K562 (cell line): ENCODE results near the gene PODN. TPM values are rescaled to one million over a fixed set of nuclear protein-coding genes. Genes with fewer than 3 reads are reported as not detected.

Source experiments
- ATAC-seq: fragments of 200-7000 bp; cut with Tn5 transposase; 3 replicates; pipeline ENCODE4 v1.9.1; 2020; ENCODE audit warnings: moderate library complexity
- BruUV-seq: library from RNA; stranded (reverse); fragments of 400-500 nt; replicated peaks from 2 replicates; lab custom pipeline; 2021; lab: Mats Ljungman, UMichigan
- CTCF ChIA-PET: fragments of 300-600 bp; formaldehyde crosslinking; extraction: SDS; loops from one replicate; lab custom pipeline; 2021; ENCODE audit warnings: low intra/inter-chr PET ratio; lab: Yijun Ruan, JAX
- POLR2A ChIA-PET: fragments of 300-600, 350-650 bp; sonication (Branson Sonifier 250); formaldehyde crosslinking; extraction: SDS; loops from one replicate; lab custom pipeline; 2021; ENCODE audit warnings: antibody characterized with exemption, inconsistent platforms; lab: Yijun Ruan, JAX
- DNase-seq, 4 experiments: peaks; one replicate each; pipeline versions ENCODE4 v3.0.0 to v3.0.0-alpha.2; 2011 to 2018; ENCODE audit warnings: low spot score in 3 of 4, mixed read lengths in 3 of 4; ENCODE audit errors: extremely low read depth in 1 of 4
- FAIRE-seq: peaks from 2 replicates; lab custom pipeline; 2011; peaks lifted over from hg19 to GRCh38; lab: Jason Lieb, UNC
- H2AFZ ChIP-seq: 2 replicates; pipeline ENCODE4 v1.6.0; 2011; ENCODE audit warnings: low read depth, low read length, control low read depth, inconsistent platforms
- H3K27ac ChIP-seq: fragments of 200-600 bp; 3 replicates; pipeline ENCODE4 v1.8.0; 2011; ENCODE audit warnings: low read depth, mild to moderate bottlenecking, control low read depth, inconsistent platforms, low read length, moderate library complexity, mixed read lengths; ENCODE audit errors: extremely low read depth
- H3K27me3 ChIP-seq, 2 experiments: fragments of 300-600 bp in 1 of 2; 2 replicates in 1 of 2; 3 replicates in 1 of 2; pipeline versions ENCODE4 v1.6.0 to v1.8.0; 2011; ENCODE audit warnings: inconsistent platforms in 2 of 2, low read length in 2 of 2, mild to moderate bottlenecking in 1 of 2, mixed read lengths in 1 of 2, moderate library complexity in 1 of 2; ENCODE audit not compliant: control insufficient read depth in 2 of 2, insufficient read depth in 2 of 2
- H3K36me3 ChIP-seq: fragments of 300-600 bp; 3 replicates; pipeline ENCODE4 v1.8.0; 2011; ENCODE audit warnings: mild to moderate bottlenecking, low read length, inconsistent platforms; ENCODE audit not compliant: control insufficient read depth, insufficient read depth
- H3K4me1 ChIP-seq, 2 experiments: fragments of 200-600 bp in 1 of 2; replicated peaks in 1 of 2; 2 replicates in 1 of 2; 3 replicates in 1 of 2; pipeline versions ENCODE4 v1.5.1 to v1.8.0; 2011; ENCODE audit warnings: inconsistent platforms in 2 of 2, low read length in 2 of 2, mild to moderate bottlenecking in 1 of 2, mixed read lengths in 1 of 2, moderate library complexity in 1 of 2; ENCODE audit not compliant: control insufficient read depth in 2 of 2, insufficient read depth in 2 of 2
- H3K4me2 ChIP-seq: 2 replicates; pipeline ENCODE4 v1.6.1; 2011; ENCODE audit warnings: low read length, control low read depth, inconsistent platforms, mixed read lengths; ENCODE audit not compliant: insufficient read depth
- H3K4me3 ChIP-seq: fragments of 200-600 bp; sonication (generic), shearing (Covaris generic); 2 replicates; pipeline ENCODE4 v1.5.1; 2016; ENCODE audit warnings: control low read depth, inconsistent platforms
- H3K79me2 ChIP-seq: fragments of 200-600 bp; 3 replicates; pipeline ENCODE4 v1.8.0; 2011; ENCODE audit warnings: low read length, inconsistent platforms; ENCODE audit not compliant: control insufficient read depth, insufficient read depth
- H3K9ac ChIP-seq, 2 experiments: 2 replicates each; pipeline versions ENCODE4 v1.6.0 to v1.6.1; 2011; ENCODE audit warnings: low read depth in 2 of 2, low read length in 2 of 2, control low read depth in 1 of 2, inconsistent platforms in 1 of 2, mild to moderate bottlenecking in 1 of 2, mixed read lengths in 1 of 2; ENCODE audit not compliant: insufficient read depth in 1 of 2
- H3K9me1 ChIP-seq: one replicate; pipeline ENCODE4 v1.6.0; 2011; ENCODE audit warnings: inconsistent platforms, mild to moderate bottlenecking, low read length, moderate library complexity; ENCODE audit not compliant: control insufficient read depth, insufficient read depth
- H3K9me3 ChIP-seq: replicated peaks from 2 replicates; pipeline ENCODE4 v1.5.1; 2011; ENCODE audit warnings: low read depth, low read length, inconsistent platforms; ENCODE audit not compliant: control insufficient read depth, insufficient read depth
- H4K20me1 ChIP-seq: replicated peaks from 2 replicates; pipeline ENCODE4 v1.6.1; 2011; ENCODE audit warnings: low read length, inconsistent platforms, mixed read lengths; ENCODE audit not compliant: control insufficient read depth, insufficient read depth
- LCOR ChIP-seq: sonication (generic); formaldehyde crosslinking; IDR thresholded peaks from 2 replicates; pipeline ENCODE4 v1.8.0; 2022; ENCODE audit warnings: mild to moderate bottlenecking, missing genetic modification reagents
- ZBTB11 ChIP-seq, 3 experiments: fragments of 200-800 bp in 1 of 3; fragments of 250-450 bp in 1 of 3; fragments of 450-650 bp in 1 of 3; sonication (Bioruptor Pico) in 1 of 3; sonication (Bioruptor generic) in 1 of 3; formaldehyde crosslinking in 1 of 3; IDR thresholded peaks; 2 replicates each; pipeline versions ENCODE4 v1.6.1 to v1.8.0; 2016 to 2022; ENCODE audit warnings: mild to moderate bottlenecking in 2 of 3, missing genetic modification characterization in 2 of 3, missing compliant biosample characterization in 1 of 3, moderate library complexity in 1 of 3
- WGBS: fragments of 100-300 bp; shearing (Covaris generic); methylation state at CpG from one replicate; pipeline ENCODE4 v1.1.6; 2016; ENCODE audit warnings: low coverage, mixed read lengths; ENCODE audit not compliant: insufficient coverage; ENCODE audit errors: missing lambda C conversion rate; 5-methylcytosine and 5-hydroxymethylcytosine counted together
- in situ Hi-C: fragments of 300-500 bp; cut with MboI; formaldehyde crosslinking; loops from 4 replicates; pipeline ENCODE4 v1.15.0; 2018; ENCODE audit warnings: inconsistent platforms, mixed read lengths
- intact Hi-C: fragments of 100-400 bp; cut with micrococcal nuclease; formaldehyde crosslinking; loops from 2 replicates; pipeline ENCODE4 v1.14.2; 2022
- polyA plus RNA-seq, 8 experiments: library from polyadenylated mRNA; depleted of rRNA in 4 of 8; stranded (reverse) in 5 of 8; unstranded in 3 of 8; fragments of >200 nt; fragmentation: Nextera tagmentation in 2 of 8; fragmentation: Illumina TruSeq in 1 of 8; extraction: Ambion mirVana in 2 of 8; extraction: Trizol in 1 of 8; gene quantifications; 2 replicates each; pipeline versions ENCODE4 v1.2.1 to v1.2.3, GENCODE V29; 2011 to 2014; ENCODE audit warnings: inconsistent platforms in 1 of 8, missing spikeins in 1 of 8
- total RNA-seq, 7 experiments: library from RNA; depleted of rRNA in 6 of 7; stranded (reverse); fragments of >200 nt in 6 of 7; fragmentation: Illumina TruSeq in 2 of 7; extraction: Trizol in 2 of 7; gene quantifications; 2 replicates each; pipeline versions ENCODE4 v1.2.1 to v1.2.3, GENCODE V29; 2011 to 2021; ENCODE audit warnings: low replicate concordance in 1 of 7

PODN gene
- total and polyA plus RNA-seq, 9 of the 15 experiments (the other 6 are each of a cell fraction or from before 2014, with no cell fraction given), result not detected

DNA sequence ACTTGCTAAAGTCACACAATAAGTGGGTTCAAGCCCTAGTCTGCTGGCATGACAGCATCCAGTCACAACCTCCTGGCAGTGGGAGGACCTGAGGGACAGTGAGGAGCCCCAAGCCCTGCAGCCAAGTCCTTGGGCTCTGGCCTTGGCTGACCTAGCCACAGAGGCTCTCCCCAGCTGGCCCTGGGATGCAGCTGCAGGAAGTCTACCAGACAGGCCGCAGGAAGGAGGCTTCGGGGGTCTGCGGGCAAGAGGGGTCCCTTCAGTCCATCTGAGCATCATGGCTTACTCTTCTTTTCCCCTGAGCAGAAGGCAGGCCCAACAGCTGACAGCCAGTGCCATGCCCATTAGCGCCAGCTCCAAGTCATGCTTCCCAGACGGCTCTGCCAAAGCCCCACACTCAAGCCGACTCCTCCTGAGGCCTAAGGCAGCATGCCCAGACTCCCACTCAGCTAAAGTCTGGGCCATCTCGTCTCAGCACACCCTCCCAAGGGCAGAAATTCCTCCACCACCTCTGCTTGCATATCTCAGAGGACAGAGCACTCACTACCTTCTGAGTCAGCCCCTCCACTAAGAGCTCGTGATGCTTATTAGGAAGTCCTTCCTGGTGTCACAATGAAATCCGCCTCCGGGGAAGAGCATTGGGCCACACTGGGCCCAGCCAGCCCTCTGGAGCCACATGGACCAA is 60.3 kb downstream of the PODN start:
- TF ChIP-seq LCOR (CRISPR knock-in tag) (no peak), ZBTB11 (CRISPR knock-in tag; IDR thresholded peaks at IDR 0.05) (0 out of 6 replicates have a peak, but pooled peaks of 1 of the 3 experiments have one; percentile 38)
- H3K9ac ChIP-seq, result no peak overlapping the region
- in situ Hi-C loops (loop anchor here (5.0 kb wide), 1 partner anchor 45 kb away; no protein-coding TSS in a partner anchor), intact Hi-C loops (no loop called here)
- H3K9me1 ChIP-seq, result no peaks in the 10 kb centered on the region
- DNase-seq (no peak), ATAC-seq (no peak), FAIRE-seq (no peak)
- no peak overlapping the region for H3K27ac ChIP-seq
- H3K4me3 ChIP-seq, result no peak overlapping the region
- no peak overlapping the region for H3K4me2 ChIP-seq
- H3K79me2 ChIP-seq, result no peaks in the 10 kb centered on the region
- BruUV-seq, result no TSS peak
- H3K27me3 ChIP-seq, result peaks cover 57 to 79% of the 10 kb centered on the region in 2 experiments
- no peak overlapping the region for H2AFZ ChIP-seq
- WGBS, result 6% methylated on average over 7 of the region's 10 CpGs
- POLR2A ChIA-PET, result interaction anchor here (0.6 to 1.4 kb wide), 4 partner anchors 8 to 1241 kb away, joined by 3 read pairs; no protein-coding TSS in a partner anchor
- no peaks in the 10 kb centered on the region; the same call in 1 of the 2 replicates for H4K20me1 ChIP-seq
- H3K4me1 ChIP-seq, result peaks cover 0 to 22% of the 10 kb centered on the region in 2 experiments; a peak in 1 of 5 replicates
- H3K9me3 ChIP-seq, result no peaks in the 10 kb centered on the region
- no peaks in the 10 kb centered on the region for H3K36me3 ChIP-seq
- CTCF ChIA-PET, result no interaction called here
